SK-N-SH (cell line): ENCODE measurements around the gene CHST11. TPM values are rescaled to one million over a fixed set of nuclear protein-coding genes. Genes with fewer than 3 reads are reported as not detected.

Experiments
- CTCF ChIA-PET: fragments of 300-600, 350-600 bp; formaldehyde crosslinking; extraction: SDS; loops from one replicate; lab custom pipeline; 2021; lab: Yijun Ruan, JAX
- POLR2A ChIA-PET: fragments of 350-600 bp; sonication (Branson Sonifier 250); formaldehyde crosslinking; extraction: SDS; loops from one replicate; lab custom pipeline; 2020; ENCODE audit warnings: antibody characterized with exemption, inconsistent platforms; lab: Yijun Ruan, JAX
- DNase-seq: peaks from one replicate; pipeline ENCODE4 v3.0.0; 2012
- H2AFZ ChIP-seq: fragments of 200-600 bp; sonication (generic); 2 replicates; pipeline ENCODE4 v1.8.1; 2016; ENCODE audit warnings: antibody characterized with exemption, mild to moderate bottlenecking, low read depth
- H3F3A ChIP-seq: fragments of 200-600 bp; sonication (generic); replicated peaks from 2 replicates; pipeline ENCODE3; 2016; ENCODE audit warnings: antibody characterized with exemption, mild to moderate bottlenecking; ENCODE audit not compliant: insufficient read depth
- H3K27ac ChIP-seq, 2 experiments: fragments of 200-500 bp in 1 of 2; fragments of 200-600 bp in 1 of 2; sonication (Bioruptor generic) in 1 of 2; sonication (generic), shearing (Covaris generic) in 1 of 2; 2 replicates each; pipeline versions ENCODE4 v1.5.1 to v1.6.1; 2014 to 2016; ENCODE audit warnings: low read depth in 2 of 2, inconsistent platforms in 1 of 2, low read length in 1 of 2, mild to moderate bottlenecking in 1 of 2, mixed read lengths in 1 of 2
- H3K27me3 ChIP-seq: fragments of 200-600 bp; sonication (generic), shearing (Covaris generic); 2 replicates; pipeline ENCODE4 v1.6.1; 2016; ENCODE audit warnings: mixed run types; ENCODE audit not compliant: insufficient read depth
- H3K36me3 ChIP-seq, 2 experiments: fragments of 200-500 bp in 1 of 2; fragments of 200-600 bp in 1 of 2; sonication (Bioruptor generic) in 1 of 2; sonication (generic) in 1 of 2; replicated peaks in 1 of 2; 2 replicates each; pipeline versions ENCODE3 to v1.5.1; 2014 to 2016; ENCODE audit warnings: low read length in 1 of 2, mild to moderate bottlenecking in 1 of 2; ENCODE audit not compliant: insufficient read depth in 2 of 2, control insufficient read depth in 1 of 2
- H3K4me1 ChIP-seq, 2 experiments: fragments of 200-500 bp in 1 of 2; fragments of 200-600 bp in 1 of 2; sonication (Bioruptor generic) in 1 of 2; sonication (generic), shearing (Covaris generic) in 1 of 2; 2 replicates each; pipeline versions ENCODE4 v1.5.1 to v1.6.1; 2014 to 2016; ENCODE audit warnings: low read depth in 1 of 2, low read length in 1 of 2, mixed run types in 1 of 2; ENCODE audit not compliant: insufficient read depth in 2 of 2, control insufficient read depth in 1 of 2
- H3K4me2 ChIP-seq: fragments of 200-600 bp; sonication (generic), shearing (Covaris generic); 2 replicates; pipeline ENCODE4 v1.6.1; 2017; ENCODE audit warnings: mixed run types
- H3K4me3 ChIP-seq, 2 experiments: fragments of 200-500 bp in 1 of 2; fragments of 200-600 bp in 1 of 2; sonication (Bioruptor generic) in 1 of 2; sonication (generic), shearing (Covaris generic) in 1 of 2; 2 replicates each; pipeline versions ENCODE4 v1.5.1 to v1.8.1; 2014 to 2016; ENCODE audit warnings: low read depth in 2 of 2, inconsistent platforms in 1 of 2, low read length in 1 of 2, mild to moderate bottlenecking in 1 of 2, mixed read lengths in 1 of 2, moderate library complexity in 1 of 2
- H3K79me2 ChIP-seq: fragments of 200-600 bp; sonication (generic); 2 replicates; pipeline ENCODE4 v1.8.1; 2017; ENCODE audit warnings: mild to moderate bottlenecking; ENCODE audit not compliant: insufficient read depth
- H3K9ac ChIP-seq: fragments of 200-600 bp; sonication (generic); 2 replicates; pipeline ENCODE4 v1.6.1; 2017; ENCODE audit warnings: mixed run types
- H3K9me2 ChIP-seq: fragments of 200-600 bp; sonication (generic); 2 replicates; pipeline ENCODE4 v1.6.1; 2017; ENCODE audit warnings: mixed run types
- H3K9me3 ChIP-seq: fragments of 200-600 bp; sonication (generic); 2 replicates; pipeline ENCODE4 v1.6.1; 2017; ENCODE audit warnings: mixed run types, mild to moderate bottlenecking, moderate library complexity
- H4K20me1 ChIP-seq: fragments of 200-600 bp; sonication (generic); 2 replicates; pipeline ENCODE4 v1.6.1; 2017; ENCODE audit warnings: mild to moderate bottlenecking, mixed run types; ENCODE audit not compliant: insufficient read depth
- CHD2 ChIP-seq: fragments of 150-350 bp; IDR thresholded peaks from 2 replicates; pipeline ENCODE4 v1.6.1; 2018; ENCODE audit warnings: low read length; ENCODE audit not compliant: partially characterized antibody
- CTCF ChIP-seq: fragments of 200-600 bp; sonication (generic); IDR thresholded peaks from 2 replicates; pipeline ENCODE4 v1.6.1; 2017; ENCODE audit warnings: antibody characterized with exemption, mild to moderate bottlenecking, moderate library complexity
- EP300 ChIP-seq, 2 experiments: IDR thresholded peaks; 2 replicates each; pipeline versions ENCODE4 v1.4.0 to v1.6.1; 2012; ENCODE audit warnings: borderline replicate concordance in 1 of 2, low read depth in 1 of 2, low read length in 1 of 2
- FOSL2 ChIP-seq: IDR thresholded peaks from 2 replicates; pipeline ENCODE4 v1.4.0; 2012; ENCODE audit warnings: low read depth, mild to moderate bottlenecking, moderate library complexity, borderline replicate concordance
- FOXM1 ChIP-seq: IDR thresholded peaks from 2 replicates; pipeline ENCODE4 v1.4.0; 2012; ENCODE audit warnings: low read depth, mild to moderate bottlenecking
- GABPA ChIP-seq: IDR thresholded peaks from 2 replicates; pipeline ENCODE4 v1.4.0; 2012; ENCODE audit warnings: low read depth, mild to moderate bottlenecking
- GATA2 ChIP-seq: sonication (generic); formaldehyde crosslinking; IDR thresholded peaks from 2 replicates; pipeline ENCODE4 v1.5.0; 2020; ENCODE audit warnings: mild to moderate bottlenecking, missing genetic modification reagents
- IRF3 ChIP-seq: fragments of 150-350 bp; IDR thresholded peaks from 2 replicates; pipeline ENCODE4 v1.6.1; 2016; ENCODE audit warnings: mild to moderate bottlenecking, low read depth, low read length
- MAX ChIP-seq: IDR thresholded peaks from 2 replicates; pipeline ENCODE4 v1.4.0; 2012; ENCODE audit warnings: low read depth
- NFIC ChIP-seq: IDR thresholded peaks from 2 replicates; pipeline ENCODE4 v1.4.0; 2012; ENCODE audit warnings: borderline replicate concordance
- NRF1 ChIP-seq: IDR thresholded peaks from 2 replicates; pipeline ENCODE4 v1.6.1; 2012; ENCODE audit warnings: low read depth, mild to moderate bottlenecking, low read length
- POLR2AphosphoS5 ChIP-seq: IDR thresholded peaks from 2 replicates; pipeline ENCODE4 v1.6.1; 2012; ENCODE audit warnings: low read depth, low read length
- RCOR1 ChIP-seq: fragments of 150-350 bp; IDR thresholded peaks from 2 replicates; pipeline ENCODE4 v1.6.1; 2017; ENCODE audit warnings: antibody characterized with exemption, low read length
- RFX5 ChIP-seq: IDR thresholded peaks from 2 replicates; pipeline ENCODE4 v1.6.1; 2012; ENCODE audit warnings: mild to moderate bottlenecking, improper control_type of control experiment, low read length
- SIN3A ChIP-seq: IDR thresholded peaks from 2 replicates; pipeline ENCODE4 v1.6.1; 2012; ENCODE audit warnings: low read depth, mild to moderate bottlenecking, low read length, moderate library complexity, borderline replicate concordance
- TCF12 ChIP-seq: IDR thresholded peaks from 2 replicates; pipeline ENCODE4 v1.4.0; 2012
- TEAD4 ChIP-seq: IDR thresholded peaks from 2 replicates; pipeline ENCODE4 v1.4.0; 2012; ENCODE audit warnings: mild to moderate bottlenecking, borderline replicate concordance; ENCODE audit not compliant: insufficient read depth
- USF1 ChIP-seq: IDR thresholded peaks from 2 replicates; pipeline ENCODE4 v1.4.0; 2012; ENCODE audit warnings: low read depth, borderline replicate concordance
- YY1 ChIP-seq: IDR thresholded peaks from 2 replicates; pipeline ENCODE4 v1.4.0; 2012; ENCODE audit warnings: low read depth, mild to moderate bottlenecking
- WGBS: methylation state at CpG from one replicate; pipeline ENCODE4 v1.1.6; 2017; ENCODE audit warnings: low lambda C conversion rate; 5-methylcytosine and 5-hydroxymethylcytosine counted together
- polyA plus RNA-seq, 3 experiments: library from polyadenylated mRNA; depleted of rRNA; stranded (reverse); fragments of >200 nt; gene quantifications; 2 replicates each; pipeline ENCODE4 v1.2.3, GENCODE V29; 2012

The CHST11 gene
- polyA plus RNA-seq, 1 of the 3 experiments (the other 2 are of a cell fraction): 18.6 TPM

- H4K20me1 ChIP-seq: no peaks in the 10 kb centered on the region
- WGBS: 96% methylated on average over 6 of the region's 6 CpGs
- no peak overlapping the region for H3K4me3 ChIP-seq
- H3F3A ChIP-seq: no peaks in the 10 kb centered on the region
- H2AFZ ChIP-seq: no peak overlapping the region
- H3K4me1 ChIP-seq: peaks cover 0 to 36% of the 10 kb centered on the region in 2 experiments; a peak in 2 of 4 replicates
- H3K9ac ChIP-seq: no peak overlapping the region
- DNase-seq: no peak
- H3K9me3 ChIP-seq: no peaks in the 10 kb centered on the region
- H3K27me3 ChIP-seq: no peaks in the 10 kb centered on the region
- H3K36me3 ChIP-seq: no peaks in the 10 kb centered on the region
- CTCF ChIA-PET: no interaction called here
- H3K4me2 ChIP-seq: no peak overlapping the region
- POLR2A ChIA-PET: no interaction called here
- no peak overlapping the region for H3K27ac ChIP-seq
- H3K79me2 ChIP-seq: no peaks in the 10 kb centered on the region
- TF ChIP-seq SIN3A (no peak), FOXM1 (no peak), NFIC (no peak), USF1 (no peak), YY1 (no peak), CTCF (no peak), NRF1 (no peak), RCOR1 (no peak), GABPA (no peak), CHD2 (no peak), EP300 (IDR thresholded peaks at IDR 0.05; ENCODE audit: borderline replicate concordance in 1 of 2, low read depth in 1 of 2, low read length in 1 of 2) (no peak), MAX (no peak), RFX5 (no peak), IRF3 (no peak), TCF12 (no peak), TEAD4 (no peak), GATA2 (CRISPR knock-in tag) (no peak), POLR2AphosphoS5 (no peak), FOSL2 (no peak)
- TF ChIP-seq, all 33 proteins: peak for 0
- no peaks in the 10 kb centered on the region for H3K9me2 ChIP-seq
These were observed 283.9 kb downstream of the CHST11 start for GRCh38 chr12:104740668-104741067.
